Trophoblast cell (in vitro differentiated cells and primary cell): ENCODE measurements around the gene VPS37D.
"Not testable (repeated sequence)": the region's sequence is repeated elsewhere in the genome, so short reads cannot be mapped to it uniquely, and the experiment has no call there.

Experiments used
- DNase-seq, 2 donors: peaks; one replicate each; pipeline ENCODE4 v3.0.0-alpha.2; 2016
- H2AFZ ChIP-seq: 2 replicates; pipeline ENCODE4 v1.6.1; 2013; ENCODE audit warnings: low read length, moderate library complexity, mild to moderate bottlenecking; ENCODE audit not compliant: insufficient read depth, poor library complexity
- H2AK5ac ChIP-seq: 2 replicates; pipeline ENCODE4 v1.6.1; 2013; ENCODE audit warnings: mild to moderate bottlenecking, low read length
- H2BK120ac ChIP-seq: 2 replicates; pipeline ENCODE4 v1.6.1; 2013; ENCODE audit warnings: low read length, mild to moderate bottlenecking, moderate library complexity; ENCODE audit not compliant: insufficient read depth, poor library complexity
- H2BK12ac ChIP-seq: 2 replicates; pipeline ENCODE4 v1.6.1; 2013; ENCODE audit warnings: mild to moderate bottlenecking, low read length, moderate library complexity
- H2BK5ac ChIP-seq: 2 replicates; pipeline ENCODE4 v1.6.1; 2013; ENCODE audit warnings: low read length, low read depth, moderate library complexity, mild to moderate bottlenecking; ENCODE audit not compliant: poor library complexity
- H3K14ac ChIP-seq: 2 replicates; pipeline ENCODE4 v1.6.1; 2013; ENCODE audit warnings: mild to moderate bottlenecking, low read length
- H3K18ac ChIP-seq: 2 replicates; pipeline ENCODE4 v1.6.1; 2013; ENCODE audit warnings: mild to moderate bottlenecking, low read length
- H3K23ac ChIP-seq: 2 replicates; pipeline ENCODE4 v1.6.1; 2013; ENCODE audit warnings: low read length
- H3K27ac ChIP-seq: 2 replicates; pipeline ENCODE4 v1.5.1; 2013; ENCODE audit warnings: low read depth, mild to moderate bottlenecking, inconsistent platforms, low read length, moderate library complexity
- H3K27me3 ChIP-seq: 2 replicates; pipeline ENCODE4 v1.6.1; 2013; ENCODE audit warnings: inconsistent platforms, mild to moderate bottlenecking, low read length, moderate library complexity; ENCODE audit not compliant: insufficient read depth
- H3K36me3 ChIP-seq, 2 experiments: 1 replicate in 1 of 2; 2 replicates in 1 of 2; pipeline ENCODE4 v1.6.1; 2013; ENCODE audit warnings: low read length in 2 of 2, mild to moderate bottlenecking in 2 of 2, moderate library complexity in 1 of 2; ENCODE audit not compliant: insufficient read depth in 2 of 2, control insufficient read depth in 1 of 2
- H3K4ac ChIP-seq: 2 replicates; pipeline ENCODE4 v1.6.1; 2013; ENCODE audit warnings: low read depth, mild to moderate bottlenecking, low read length, moderate library complexity
- H3K4me1 ChIP-seq, 2 experiments: 1 replicate in 1 of 2; 2 replicates in 1 of 2; pipeline ENCODE4 v1.6.1; 2013; ENCODE audit warnings: low read length in 2 of 2, mild to moderate bottlenecking in 2 of 2, moderate library complexity in 1 of 2; ENCODE audit not compliant: insufficient read depth in 2 of 2, control insufficient read depth in 1 of 2
- H3K4me2 ChIP-seq: 2 replicates; pipeline ENCODE4 v1.6.1; 2013; ENCODE audit warnings: inconsistent platforms, mild to moderate bottlenecking, low read length, moderate library complexity
- H3K4me3 ChIP-seq: 2 replicates; pipeline ENCODE4 v1.5.1; 2013; ENCODE audit warnings: mild to moderate bottlenecking, low read depth, low read length, inconsistent platforms
- H3K79me1 ChIP-seq: one replicate; pipeline ENCODE4 v1.6.1; 2013; ENCODE audit warnings: low read length
- H3K79me2 ChIP-seq: 2 replicates; pipeline ENCODE4 v1.6.1; 2013; ENCODE audit warnings: low read length, mild to moderate bottlenecking; ENCODE audit not compliant: control insufficient read depth, insufficient read depth, poor library complexity
- H3K9ac ChIP-seq: 2 replicates; pipeline ENCODE4 v1.6.1; 2013; ENCODE audit warnings: mild to moderate bottlenecking, low read length
- H3K9me3 ChIP-seq: 2 replicates; pipeline ENCODE4 v1.6.1; 2013; ENCODE audit warnings: low read depth, mild to moderate bottlenecking, control low read depth, inconsistent platforms, low read length; ENCODE audit not compliant: insufficient read depth
- H4K12ac ChIP-seq: 2 replicates; pipeline ENCODE4 v1.6.1; 2013; ENCODE audit warnings: low read depth, mild to moderate bottlenecking, low read length, moderate library complexity
- H4K8ac ChIP-seq: 2 replicates; pipeline ENCODE4 v1.6.1; 2013; ENCODE audit warnings: low read depth, mild to moderate bottlenecking, low read length, moderate library complexity
- H4K91ac ChIP-seq: one replicate; pipeline ENCODE4 v1.6.1; 2013; ENCODE audit warnings: low read depth, mild to moderate bottlenecking, low read length, moderate library complexity
- WGBS: extraction: QIAGEN DNeasy Blood & Tissue Kit; methylation state at CpG from one replicate; pipeline ENCODE4 v1.1.7; 2013; ENCODE audit warnings: missing lambda C conversion rate; ENCODE audit not compliant: insufficient read length, insufficient coverage; ENCODE audit errors: extremely low coverage; 5-methylcytosine and 5-hydroxymethylcytosine counted together

The VPS37D gene

DNA sequence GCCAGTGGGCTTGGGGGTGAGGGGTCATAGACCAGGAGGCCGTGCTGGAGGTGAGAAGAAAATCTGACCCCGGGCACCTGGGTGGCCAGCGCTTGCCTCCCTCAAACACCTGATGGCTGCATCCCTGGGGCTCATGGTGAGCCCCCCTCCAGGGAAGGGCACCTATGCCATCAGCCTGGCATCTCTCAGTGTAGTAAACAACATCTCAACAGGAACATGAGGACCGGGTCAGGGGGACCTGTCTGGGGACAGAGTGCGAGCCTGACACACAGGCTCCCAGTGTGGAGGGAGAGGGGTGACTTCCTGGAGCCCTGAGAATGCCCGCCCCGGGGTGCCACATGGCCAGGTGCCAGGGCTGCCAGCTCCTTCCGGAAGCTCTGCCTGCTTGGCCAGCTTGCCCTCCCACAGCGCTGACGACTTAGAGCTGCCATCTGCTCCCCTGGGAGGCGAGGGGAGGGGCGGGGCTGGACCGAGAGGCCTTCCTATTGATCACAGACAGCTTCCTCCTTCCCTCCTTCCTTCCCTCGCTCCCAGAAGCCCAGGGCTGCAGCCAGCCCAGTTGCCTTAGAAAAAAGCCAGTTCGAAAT is 39.5 kb downstream of the VPS37D start:
- Histone ChIP-seq H2AFZ (no peak overlapping the region), H3K18ac (no peak overlapping the region), H3K27me3 (no peaks in the 10 kb centered on the region), H2AK5ac (no peak overlapping the region), H3K27ac (no peak overlapping the region), H3K79me1 (no peaks in the 10 kb centered on the region), H3K4me3 (no peak overlapping the region), H4K12ac (no peak overlapping the region), H3K79me2 (no peaks in the 10 kb centered on the region), H2BK120ac (no peak overlapping the region), H3K9me3 (peaks cover 1% of the 10 kb centered on the region), H4K8ac (no peak overlapping the region), H3K36me3 (peaks cover 9 to 13% of the 10 kb centered on the region in 2 experiments), H3K9ac (no peak overlapping the region), H2BK5ac (no peak overlapping the region), H3K4me1 (peaks cover 2% of the 10 kb centered on the region in 2 experiments), H3K4ac (no peak overlapping the region), H3K23ac (no peak overlapping the region), H4K91ac (no peak overlapping the region), H3K14ac (no peak overlapping the region), H3K4me2 (no peak overlapping the region), H2BK12ac (no peak overlapping the region)
- no peak for DNase-seq
- WGBS = no CpG with 5 or more reads among the region's 15 CpGs

GRCh38 chr7:73708961-73709549 is 41.4 kb downstream of the VPS37D start:
- Histone ChIP-seq H3K4me1 (peaks cover 2% of the 10 kb centered on the region in 2 experiments), H3K23ac (no peak overlapping the region), H2AK5ac (no peak overlapping the region), H4K12ac (no peak overlapping the region), H3K9me3 (peaks cover 1% of the 10 kb centered on the region), H3K4me3 (no peak overlapping the region), H2BK12ac (no peak overlapping the region), H2AFZ (no peak overlapping the region), H3K79me2 (no peaks in the 10 kb centered on the region), H3K4me2 (no peak overlapping the region), H3K14ac (no peak overlapping the region), H2BK120ac (no peak overlapping the region), H4K8ac (no peak overlapping the region), H4K91ac (no peak overlapping the region), H3K27ac (no peak overlapping the region), H3K18ac (no peak overlapping the region), H3K4ac (no peak overlapping the region), H3K36me3 (peaks cover 3 to 5% of the 10 kb centered on the region in 2 experiments), H3K79me1 (no peaks in the 10 kb centered on the region), H2BK5ac (no peak overlapping the region), H3K9ac (no peak overlapping the region), H3K27me3 (no peaks in the 10 kb centered on the region)
- no CpG with 5 or more reads among the region's 16 CpGs for WGBS
- DNase-seq = no peak

DNA sequence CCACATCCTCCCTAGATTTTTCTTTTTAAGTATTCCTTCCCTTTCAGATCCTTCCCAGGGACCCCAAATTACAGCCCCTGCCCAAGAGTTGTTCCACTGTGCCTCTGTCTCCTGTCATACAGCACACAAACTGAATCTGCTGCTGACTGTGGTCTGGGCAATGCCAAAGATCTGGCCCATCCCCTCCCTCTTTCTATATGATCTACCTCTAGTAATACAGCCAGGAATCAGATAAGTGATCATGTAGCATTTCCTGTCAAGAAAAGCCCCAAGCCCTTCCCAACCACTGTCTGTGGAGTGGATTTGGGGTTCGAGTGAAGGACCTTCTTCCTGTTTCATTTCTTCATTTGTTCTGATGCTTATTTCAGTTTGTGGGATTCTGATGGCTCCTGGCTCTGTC is 45.1 kb downstream of the VPS37D start:
- no peak overlapping the region for H2AFZ ChIP-seq
- peaks cover 1% of the 10 kb centered on the region for H3K9me3 ChIP-seq
- no peak overlapping the region for H2BK12ac ChIP-seq
- no peak overlapping the region for H4K91ac ChIP-seq
- H3K18ac ChIP-seq = no peak overlapping the region
- H2BK5ac ChIP-seq = no peak overlapping the region
- H3K79me1 ChIP-seq = no peaks in the 10 kb centered on the region
- no peaks in the 10 kb centered on the region for H3K79me2 ChIP-seq
- H3K23ac ChIP-seq = no peak overlapping the region
- no peak overlapping the region for H3K4ac ChIP-seq
- no peak overlapping the region for H3K9ac ChIP-seq
- peaks cover 0 to 2% of the 10 kb centered on the region in 2 experiments for H3K36me3 ChIP-seq
- H3K4me1 ChIP-seq = peaks cover 6 to 10% of the 10 kb centered on the region in 2 experiments
- no peaks in the 10 kb centered on the region for H3K27me3 ChIP-seq
- no peak overlapping the region for H3K4me3 ChIP-seq
- no peak for DNase-seq
- H4K8ac ChIP-seq = no peak overlapping the region
- no peak overlapping the region for H3K4me2 ChIP-seq
- H4K12ac ChIP-seq = no peak overlapping the region
- no peak overlapping the region for H3K14ac ChIP-seq
- WGBS = no CpG with 5 or more reads among the region's 1 CpG
- H3K27ac ChIP-seq = no peak overlapping the region
- no peak overlapping the region for H2AK5ac ChIP-seq
- H2BK120ac ChIP-seq = no peak overlapping the region

DNA sequence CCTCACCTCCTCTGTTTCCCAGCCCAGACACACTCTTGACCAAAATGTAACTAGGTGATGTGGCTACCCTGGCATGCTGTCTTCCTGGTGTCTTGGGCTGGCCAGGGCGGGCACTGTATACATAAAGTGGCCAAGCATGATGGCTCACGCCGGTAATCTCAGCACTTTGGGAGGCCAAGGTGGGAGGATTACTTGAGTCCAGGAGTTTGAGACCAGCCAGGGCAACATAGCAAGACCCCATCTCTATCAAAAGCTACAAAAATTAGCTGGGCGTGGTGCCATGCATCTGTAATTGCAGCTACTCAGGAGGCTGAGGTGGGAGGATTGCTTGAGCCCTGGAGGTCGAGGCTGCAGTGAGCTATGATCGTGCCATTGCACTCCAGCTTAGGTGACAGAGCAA is 45.7 kb downstream of the VPS37D start:
- H2AK5ac ChIP-seq, H4K91ac ChIP-seq, H3K79me1 ChIP-seq, H3K9ac ChIP-seq, H3K4me1 ChIP-seq, H3K27me3 ChIP-seq, H3K18ac ChIP-seq, H3K4me2 ChIP-seq, H3K4ac ChIP-seq, H2BK120ac ChIP-seq, H3K79me2 ChIP-seq, H2AFZ ChIP-seq, DNase-seq, H4K8ac ChIP-seq, H2BK5ac ChIP-seq, H2BK12ac ChIP-seq, H3K9me3 ChIP-seq, H3K36me3 ChIP-seq, H3K23ac ChIP-seq, H4K12ac ChIP-seq, H3K27ac ChIP-seq, H3K14ac ChIP-seq, H3K4me3 ChIP-seq: not testable (repeated sequence)
- WGBS = no CpG with 5 or more reads among the region's 6 CpGs
